Fibroblast of lung (primary cell): ENCODE measurements around the gene MLIP.

Experiments
- CTCF ChIP-seq, 2 donors: IDR thresholded peaks in 1 of 2; conservative IDR thresholded peaks in 1 of 2; 1 replicate in 1 of 2; 2 replicates in 1 of 2; pipeline ENCODE4 v1.5.1; 2011 to 2012; ENCODE audit warnings: low read length in 2 of 2, control low read depth in 1 of 2, inconsistent platforms in 1 of 2, low read depth in 1 of 2, mild to moderate bottlenecking in 1 of 2
- EZH2 ChIP-seq: IDR thresholded peaks from 2 replicates; pipeline ENCODE4 v1.5.1; 2012; ENCODE audit warnings: low read length, control low read depth, mild to moderate bottlenecking; ENCODE audit errors: missing control alignments

DNA sequence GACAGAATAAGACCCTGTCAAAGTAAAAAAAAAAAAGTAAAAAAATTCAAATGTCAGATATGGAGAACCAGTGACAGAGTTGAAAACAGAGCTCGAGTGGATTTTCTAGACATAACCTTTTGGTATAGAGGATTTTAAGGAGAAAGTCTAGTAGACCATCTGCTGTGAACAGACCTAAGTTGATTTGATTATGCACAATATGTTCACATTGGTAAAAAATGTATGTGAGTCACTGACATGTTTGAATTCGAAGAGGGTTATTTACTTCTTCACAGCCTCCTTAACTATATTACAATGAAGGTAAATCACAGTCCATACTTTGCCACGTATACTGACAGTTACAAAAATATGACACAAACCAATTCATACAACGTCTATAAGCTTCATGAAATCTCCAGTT lies 204.4 kb downstream of the MLIP start:
- TF ChIP-seq CTCF (conservative IDR thresholded peaks at IDR 0.05 in 1 of 2, IDR thresholded peaks at IDR 0.05 in 1 of 2; ENCODE audit: low read depth in 1 of 2, low read length in 2 of 2) (no peak), EZH2 (no peak)
